Central memory CD8-positive, alpha-beta T cell (primary cell): ENCODE data around the gene TRIM27.
"Not testable (repeated sequence)": the region's sequence is repeated elsewhere in the genome, so short reads cannot be mapped to it uniquely, and the experiment has no call there.

Source experiments
- ATAC-seq: fragments of 150-1000 bp; cut with Tn5 transposase; replicated peaks from 2 replicates; pipeline ENCODE4 v1.10.0; 2022; ENCODE audit warnings: mild to moderate bottlenecking, moderate FRiP score, moderate number of reproducible peaks; ENCODE audit not compliant: poor library complexity, severe bottlenecking; ENCODE audit errors: extremely low read depth
- DNase-seq, 2 donors: peaks; one replicate each; pipeline ENCODE4 v3.0.0; 2021; ENCODE audit warnings: low spot score in 2 of 2
- H3K27ac Mint-ChIP-seq: one replicate; pipeline ENCODE4 v1.8.0; 2022; ENCODE audit warnings: low read depth, mild to moderate bottlenecking, moderate library complexity, mixed read lengths
- H3K27me3 Mint-ChIP-seq: one replicate; pipeline ENCODE4 v1.8.0; 2022; ENCODE audit warnings: mixed read lengths
- H3K36me3 Mint-ChIP-seq: one replicate; pipeline ENCODE4 v1.8.0; 2022; ENCODE audit warnings: mild to moderate bottlenecking, moderate library complexity, mixed read lengths; ENCODE audit not compliant: insufficient read depth
- H3K4me1 Mint-ChIP-seq: one replicate; pipeline ENCODE4 v1.8.0; 2022; ENCODE audit warnings: mixed read lengths
- H3K4me3 Mint-ChIP-seq: one replicate; pipeline ENCODE4 v1.8.0; 2022; ENCODE audit warnings: mild to moderate bottlenecking, moderate library complexity, mixed read lengths
- H3K9me3 Mint-ChIP-seq: one replicate; pipeline ENCODE4 v1.8.0; 2022; ENCODE audit warnings: mixed read lengths

TRIM27 gene

DNA sequence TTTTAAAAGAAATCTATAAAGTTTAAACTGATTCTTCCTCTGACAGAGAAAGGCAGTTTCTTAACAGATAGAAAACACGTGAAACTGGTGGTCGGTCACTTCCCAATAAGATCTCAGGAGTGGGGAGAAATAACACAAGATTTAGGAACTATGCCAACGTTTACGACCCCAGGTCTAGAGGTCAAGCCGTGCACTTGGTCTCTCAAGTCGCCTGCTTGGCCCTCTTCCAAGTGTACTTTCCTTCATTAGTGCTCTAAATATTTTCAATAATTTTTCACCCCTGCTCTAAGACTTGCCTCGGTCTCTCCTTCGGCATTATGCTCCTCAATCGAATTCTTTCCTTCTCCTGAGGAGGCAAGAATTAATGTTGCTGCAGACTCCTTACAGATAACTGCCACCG, 61.7 kb downstream of the TRIM27 start:
- Mint-ChIP-seq H3K9me3 (peaks cover 12% of the 10 kb centered on the region), H3K36me3 (peaks cover 43% of the 10 kb centered on the region), H3K4me1 (peaks cover 32% of the 10 kb centered on the region), H3K27ac (peak overlapping the region; percentile 99), H3K4me3 (no peak overlapping the region), H3K27me3 (no peaks in the 10 kb centered on the region)
- ATAC-seq (no peak), DNase-seq (no peak)

GRCh38 chr6:28861339-28861738, 62.4 kb downstream of the TRIM27 start:
- no peak for DNase-seq
- no peaks in the 10 kb centered on the region for H3K27me3 Mint-ChIP-seq
- peaks cover 37% of the 10 kb centered on the region for H3K36me3 Mint-ChIP-seq
- H3K9me3 Mint-ChIP-seq = peaks cover 12% of the 10 kb centered on the region
- no peak overlapping the region for H3K27ac Mint-ChIP-seq
- H3K4me1 Mint-ChIP-seq = peaks cover 32% of the 10 kb centered on the region
- no peak for ATAC-seq
- no peak overlapping the region for H3K4me3 Mint-ChIP-seq

- no peaks in the 10 kb centered on the region for H3K27me3 Mint-ChIP-seq
- H3K4me3 Mint-ChIP-seq = no peak overlapping the region
- H3K27ac Mint-ChIP-seq = no peak overlapping the region
- ATAC-seq (no peak), DNase-seq (no peak)
- peaks cover 32% of the 10 kb centered on the region for H3K4me1 Mint-ChIP-seq
- peaks cover 12% of the 10 kb centered on the region for H3K9me3 Mint-ChIP-seq
- peaks cover 30% of the 10 kb centered on the region for H3K36me3 Mint-ChIP-seq
These were observed 63.2 kb downstream of the TRIM27 start for GRCh38 chr6:28860581-28860980.

DNA sequence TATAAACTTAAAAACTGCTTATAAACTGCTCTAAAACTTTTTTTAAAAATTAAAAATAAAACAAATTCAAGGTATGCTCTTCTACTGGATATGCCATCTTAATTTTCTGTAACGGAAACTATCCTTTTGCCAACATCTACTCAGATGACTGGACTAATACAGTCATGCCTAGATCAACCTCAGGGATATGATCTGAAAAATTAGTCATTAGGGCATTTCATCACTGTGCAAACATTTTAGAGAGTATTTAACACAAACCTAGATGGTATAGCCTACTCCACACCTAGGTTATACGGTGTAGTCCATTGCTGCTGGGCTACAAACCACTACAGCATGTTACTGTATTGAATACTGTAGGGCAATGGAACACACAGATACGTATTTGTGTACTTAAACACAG, 64.8 kb downstream of the TRIM27 start:
- H3K4me1 Mint-ChIP-seq = peaks cover 22% of the 10 kb centered on the region
- ATAC-seq = no peak
- H3K27ac Mint-ChIP-seq = no peak overlapping the region

GRCh38 chr6:28856620-28857005, 67.2 kb downstream of the TRIM27 start:
- no peak for ATAC-seq

More for the DNA sequence above, 64.8 kb downstream of the TRIM27 start:
- Mint-ChIP-seq H3K27me3 (no peaks in the 10 kb centered on the region), H3K36me3 (peaks cover 21% of the 10 kb centered on the region), H3K9me3 (peaks cover 12% of the 10 kb centered on the region), H3K4me3 (no peak overlapping the region)
- no peak for DNase-seq

GRCh38 chr6:28854405-28854804, 69.4 kb downstream of the TRIM27 start:
- H3K36me3 Mint-ChIP-seq, H3K27ac Mint-ChIP-seq, DNase-seq, H3K4me1 Mint-ChIP-seq, ATAC-seq, H3K4me3 Mint-ChIP-seq, H3K9me3 Mint-ChIP-seq: not testable (repeated sequence)
- H3K27me3 Mint-ChIP-seq = peaks cover 28% of the 10 kb centered on the region

More at GRCh38 chr6:28856620-28857005, 67.2 kb downstream of the TRIM27 start:
- no peak overlapping the region for H3K27ac Mint-ChIP-seq
- no peak for DNase-seq
- H3K27me3 Mint-ChIP-seq = peaks cover 14% of the 10 kb centered on the region
- peaks cover 9% of the 10 kb centered on the region for H3K4me1 Mint-ChIP-seq
- no peak overlapping the region for H3K4me3 Mint-ChIP-seq
- H3K36me3 Mint-ChIP-seq = peaks cover 1% of the 10 kb centered on the region
- no peaks in the 10 kb centered on the region for H3K9me3 Mint-ChIP-seq
